Dermis microvascular lymphatic vessel endothelial cell (primary cell): ENCODE data around the gene PEX26. TPM values are rescaled to one million over a fixed set of nuclear protein-coding genes. Genes with fewer than 3 reads are reported as not detected.

Source experiments
- total RNA-seq: library from RNA; depleted of rRNA; stranded (reverse); fragments of >200 nt; gene quantifications from 2 replicates; pipeline ENCODE4 v1.2.1, GENCODE V29; 2014

Gene PEX26
- total RNA-seq, 1 donor from 2014 or later, result 13.6 TPM

Other genes starting within 250 kb of the PEX26 start
- 14.8 and 22.9 TPM in 2 replicates for gene MICAL3, start 53.4 kb upstream of the PEX26 start, total RNA-seq
- gene TUBA8, start 32.8 kb downstream of the PEX26 start, total RNA-seq, result 0.63 and 0.77 TPM in 2 replicates
- 3.9 and 6.5 TPM in 2 replicates for gene USP18, start 72.2 kb downstream of the PEX26 start, total RNA-seq